A549 (cell line): Measurements from ENCODE around the gene DPEP2. TPM values are rescaled to one million over a fixed set of nuclear protein-coding genes. Genes with fewer than 3 reads are reported as not detected.
A peak's percentile ranks its signal among the peaks of the same experiment; 100 is the strongest.

Experiments
- ATAC-seq, 2 experiments: fragments of 200-7000 bp in 1 of 2; fragments of >200 bp in 1 of 2; cut with Nextera tagmentation in 1 of 2; cut with Tn5 transposase in 1 of 2; 3 replicates each; pipeline versions ENCODE4 v1.8.0 to v1.9.1; 2018 to 2020; ENCODE audit warnings: mild to moderate bottlenecking in 1 of 2, moderate library complexity in 1 of 2
- CTCF ChIA-PET: fragments of 300-600 bp; sonication (Branson Sonifier 250); formaldehyde crosslinking; extraction: SDS; loops from one replicate; lab custom pipeline; 2021; ENCODE audit warnings: antibody characterized with exemption, inconsistent platforms; lab: Yijun Ruan, JAX
- POLR2A ChIA-PET: fragments of 350-600 bp; formaldehyde crosslinking; extraction: SDS; loops from one replicate; lab custom pipeline; 2021; ENCODE audit warnings: antibody characterized with exemption, inconsistent platforms; lab: Yijun Ruan, JAX
- DNase-seq, 2 experiments: peaks; one replicate each; pipeline versions ENCODE4 v3.0.0 to v3.0.0-alpha.2; 2011 to 2016; ENCODE audit warnings: low read depth in 1 of 2, low spot score in 1 of 2
- FAIRE-seq: peaks from 2 replicates; lab custom pipeline; 2011; peaks lifted over from hg19 to GRCh38; lab: Jason Lieb, UNC
- H3K27ac ChIP-seq, 2 experiments: fragments of >200 bp; sonication (Bioruptor Twin); formaldehyde crosslinking; 3 replicates each; pipeline ENCODE4 v1.5.1; 2016 to 2017
- H3K4me1 ChIP-seq: fragments of >200 bp; sonication (Bioruptor Twin); formaldehyde crosslinking; 3 replicates; pipeline ENCODE4 v1.6.1; 2016
- H3K4me2 ChIP-seq: fragments of >200 bp; sonication (Bioruptor Twin); formaldehyde crosslinking; 3 replicates; pipeline ENCODE4 v1.6.1; 2016
- H3K4me3 ChIP-seq: fragments of >200 bp; sonication (Bioruptor Twin); formaldehyde crosslinking; 3 replicates; pipeline ENCODE4 v1.5.1; 2016
- H3K9me3 ChIP-seq: fragments of >200 bp; sonication (Bioruptor Twin); formaldehyde crosslinking; 3 replicates; pipeline ENCODE4 v1.6.1; 2016
- BHLHE40 ChIP-seq: IDR thresholded peaks from 2 replicates; pipeline ENCODE4 v1.6.1; 2012; ENCODE audit warnings: low read depth, low read length, inconsistent platforms
- CBX8 ChIP-seq: fragments of 200-600 bp; sonication (generic); IDR thresholded peaks from 2 replicates; pipeline ENCODE4 v1.6.1; 2016
- CEBPB ChIP-seq, 2 experiments: fragments of >200 bp in 1 of 2; sonication (Bioruptor Twin) in 1 of 2; formaldehyde crosslinking in 1 of 2; IDR thresholded peaks; 2 replicates each; pipeline ENCODE4 v1.6.1; 2012 to 2016
- EHF ChIP-seq: fragments of 250-450 bp; sonication (Bioruptor Pico); IDR thresholded peaks from 2 replicates; pipeline ENCODE4 v1.5.0; 2020; ENCODE audit warnings: mild to moderate bottlenecking
- ESRRA ChIP-seq: fragments of 150-350 bp; IDR thresholded peaks from 2 replicates; pipeline ENCODE4 v1.6.1; 2014; ENCODE audit warnings: mild to moderate bottlenecking, low read length, borderline replicate concordance
- FOSB ChIP-seq: fragments of 250-450 bp; sonication (Bioruptor Pico); IDR thresholded peaks from 2 replicates; pipeline ENCODE4 v1.5.0; 2020; ENCODE audit warnings: mild to moderate bottlenecking, moderate library complexity
- FOSL2 ChIP-seq, 2 experiments: fragments of 450-650 bp in 1 of 2; fragments of >200 bp in 1 of 2; sonication (Bioruptor Twin) in 1 of 2; formaldehyde crosslinking; IDR thresholded peaks; 2 replicates each; pipeline versions ENCODE4 v1.5.0 to v1.6.1; 2016 to 2020; ENCODE audit warnings: mild to moderate bottlenecking in 1 of 2, moderate library complexity in 1 of 2
- GATA3 ChIP-seq: IDR thresholded peaks from 2 replicates; pipeline ENCODE4 v1.6.1; 2012; ENCODE audit warnings: borderline replicate concordance
- HDAC2 ChIP-seq: fragments of 200-600 bp; sonication (generic); IDR thresholded peaks from 2 replicates; pipeline ENCODE4 v1.6.1; 2016
- HEYL ChIP-seq: fragments of 250-450 bp; sonication (Bioruptor Pico); IDR thresholded peaks from 2 replicates; pipeline ENCODE4 v1.8.0; 2021; ENCODE audit warnings: mild to moderate bottlenecking, moderate library complexity
- HOXA7 ChIP-seq: fragments of 250-450 bp; sonication (Bioruptor Pico); IDR thresholded peaks from 2 replicates; pipeline ENCODE4 v1.5.0; 2020; ENCODE audit warnings: mild to moderate bottlenecking, moderate library complexity
- HOXB13 ChIP-seq: fragments of 250-450 bp; sonication (Bioruptor Pico); IDR thresholded peaks from 2 replicates; pipeline ENCODE4 v1.5.0; 2020; ENCODE audit warnings: low read depth, mild to moderate bottlenecking, moderate library complexity
- JUNB ChIP-seq: fragments of >200 bp; sonication (Bioruptor Twin); formaldehyde crosslinking; IDR thresholded peaks from 2 replicates; pipeline ENCODE4 v1.6.1; 2016
- KDM1A ChIP-seq: fragments of 200-600 bp; sonication (generic); IDR thresholded peaks from 2 replicates; pipeline ENCODE4 v1.6.1; 2016; ENCODE audit warnings: low read depth, mild to moderate bottlenecking
- KDM5A ChIP-seq: fragments of 200-600 bp; sonication (generic); IDR thresholded peaks from 2 replicates; pipeline ENCODE4 v1.6.1; 2016; ENCODE audit warnings: antibody characterized with exemption, mild to moderate bottlenecking
- MAFK ChIP-seq: fragments of 450-650 bp; IDR thresholded peaks from 2 replicates; pipeline ENCODE4 v1.6.1; 2014; ENCODE audit not compliant: partially characterized antibody
- NFE2L2 ChIP-seq: fragments of 150-350 bp; conservative IDR thresholded peaks from 2 replicates; pipeline ENCODE4 v1.6.1; 2014; ENCODE audit warnings: low read length
- NR3C1 ChIP-seq: fragments of >200 bp; sonication (Bioruptor Twin); formaldehyde crosslinking; IDR thresholded peaks from 3 replicates; pipeline ENCODE4 v1.6.1; 2017
- RAD21 ChIP-seq, 2 experiments: fragments of >200 bp in 1 of 2; sonication (Bioruptor Twin) in 1 of 2; formaldehyde crosslinking in 1 of 2; IDR thresholded peaks in 1 of 2; conservative IDR thresholded peaks in 1 of 2; 2 replicates in 1 of 2; 3 replicates in 1 of 2; pipeline ENCODE4 v1.6.1; 2012 to 2018; ENCODE audit warnings: inconsistent platforms in 1 of 2
- RARB ChIP-seq: fragments of 250-450 bp; sonication (Bioruptor Pico); IDR thresholded peaks from 2 replicates; pipeline ENCODE4 v1.8.0; 2021; ENCODE audit warnings: mild to moderate bottlenecking, moderate library complexity
- RCOR1 ChIP-seq: fragments of 150-350 bp; IDR thresholded peaks from 2 replicates; pipeline ENCODE4 v1.6.1; 2014; ENCODE audit warnings: antibody characterized with exemption, low read length, low read depth
- SREBF2 ChIP-seq: fragments of 450-650 bp; IDR thresholded peaks from 2 replicates; pipeline ENCODE4 v1.6.1; 2014; ENCODE audit warnings: mild to moderate bottlenecking, moderate library complexity
- ZC3H11A ChIP-seq: fragments of 450-650 bp; IDR thresholded peaks from 2 replicates; pipeline ENCODE4 v1.6.1; 2014; ENCODE audit warnings: antibody characterized with exemption, mild to moderate bottlenecking
- ZSCAN20 ChIP-seq: fragments of 250-450 bp; sonication (Bioruptor Pico); IDR thresholded peaks from 2 replicates; pipeline ENCODE4 v1.8.0; 2022; ENCODE audit warnings: mild to moderate bottlenecking, moderate library complexity
- WGBS: methylation state at CpG from one replicate; pipeline ENCODE4 v1.1.6; 2017; ENCODE audit errors: missing lambda C conversion rate; 5-methylcytosine and 5-hydroxymethylcytosine counted together
- polyA plus RNA-seq, 4 experiments: library from polyadenylated mRNA; depleted of rRNA in 3 of 4; stranded (reverse); fragments of >200 nt; fragmentation: RNase III in 1 of 4; extraction: RNeasy Plus Mini Kit Qiagen cat#74134 plus additional on column Dnase treatment in 1 of 4; gene quantifications; 2 replicates in 3 of 4; 3 replicates in 1 of 4; pipeline ENCODE4 v1.2.3, GENCODE V29; 2011 to 2017
- TF ChIP-seq, protein P1 (sequence below): IDR thresholded peaks from 2 replicates; pipeline ENCODE4 v1.6.1; 2012
- TF ChIP-seq, protein P2 (sequence below): fragments of >200 bp; sonication (Bioruptor Twin); formaldehyde crosslinking; IDR thresholded peaks from 3 replicates; pipeline ENCODE4 v1.5.1; 2016
- TF ChIP-seq, protein P3 (sequence below): fragments of 250-450 bp; sonication (Bioruptor Pico); IDR thresholded peaks from 2 replicates; pipeline ENCODE4 v1.5.0; 2021; ENCODE audit warnings: mild to moderate bottlenecking, moderate library complexity, borderline replicate concordance
- TF ChIP-seq, protein P4 (sequence below): fragments of 250-450 bp; sonication (Bioruptor Pico); IDR thresholded peaks from 2 replicates; pipeline ENCODE4 v1.5.0; 2020; ENCODE audit warnings: low read depth, mild to moderate bottlenecking, moderate library complexity
- TF ChIP-seq, protein P5 (sequence below): fragments of 150-350 bp; IDR thresholded peaks from 2 replicates; pipeline ENCODE4 v1.6.1; 2014; ENCODE audit warnings: low read depth, mild to moderate bottlenecking, low read length
- TF ChIP-seq, protein P6 (sequence below): IDR thresholded peaks from 2 replicates; pipeline ENCODE4 v1.6.1; 2012

Gene DPEP2
- polyA plus RNA-seq, 2 of the 4 experiments (the other 2 are of a cell fraction), result not detected

DNA sequence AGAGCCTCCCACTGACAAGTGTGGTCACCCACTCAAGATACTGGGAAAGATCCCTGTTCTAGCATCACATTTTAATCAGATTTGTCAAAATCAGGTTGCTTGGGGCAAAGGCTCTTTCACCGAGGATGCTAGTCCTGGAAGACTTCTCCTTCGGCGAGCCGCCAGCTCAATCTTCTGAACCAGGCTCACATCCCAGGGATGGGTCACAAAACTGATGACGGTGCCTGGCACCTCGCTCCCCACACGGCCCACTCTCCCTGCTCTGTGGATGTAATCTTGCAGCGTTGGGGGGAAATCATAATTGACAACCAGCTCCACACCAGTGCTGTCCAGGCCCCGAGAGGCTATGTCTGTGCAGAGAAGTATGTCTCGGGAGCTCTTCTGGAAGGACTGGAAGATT lies 22.2 kb upstream of the DPEP2 start:
- DNase-seq, result no peak
- 93% methylated on average over 8 of the region's 10 CpGs for WGBS
- no peak overlapping the region for H3K27ac ChIP-seq
- POLR2A ChIA-PET, result interaction anchor here (2.4 kb wide), 1 partner anchor 19 kb away, joined by 6 read pairs; no protein-coding TSS in a partner anchor
- H3K4me2 ChIP-seq, result peak overlapping the region; percentile 100
- H3K4me1 ChIP-seq, result peaks cover 19% of the 10 kb centered on the region
- no peak overlapping the region; the same call in 2 of the 3 replicates for H3K4me3 ChIP-seq
- TF ChIP-seq FOSB, result no peak
- TF ChIP-seq EHF (CRISPR knock-in tag), result no peak
- no peak for TF ChIP-seq HDAC2
- TF ChIP-seq CEBPB (IDR thresholded peaks at IDR 0.05), result no peak
- TF ChIP-seq, protein P1, sequence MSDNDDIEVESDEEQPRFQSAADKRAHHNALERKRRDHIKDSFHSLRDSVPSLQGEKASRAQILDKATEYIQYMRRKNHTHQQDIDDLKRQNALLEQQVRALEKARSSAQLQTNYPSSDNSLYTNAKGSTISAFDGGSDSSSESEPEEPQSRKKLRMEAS, result no peak
- TF ChIP-seq ESRRA, result no peak
- no peak for TF ChIP-seq GATA3
- TF ChIP-seq, protein P2, sequence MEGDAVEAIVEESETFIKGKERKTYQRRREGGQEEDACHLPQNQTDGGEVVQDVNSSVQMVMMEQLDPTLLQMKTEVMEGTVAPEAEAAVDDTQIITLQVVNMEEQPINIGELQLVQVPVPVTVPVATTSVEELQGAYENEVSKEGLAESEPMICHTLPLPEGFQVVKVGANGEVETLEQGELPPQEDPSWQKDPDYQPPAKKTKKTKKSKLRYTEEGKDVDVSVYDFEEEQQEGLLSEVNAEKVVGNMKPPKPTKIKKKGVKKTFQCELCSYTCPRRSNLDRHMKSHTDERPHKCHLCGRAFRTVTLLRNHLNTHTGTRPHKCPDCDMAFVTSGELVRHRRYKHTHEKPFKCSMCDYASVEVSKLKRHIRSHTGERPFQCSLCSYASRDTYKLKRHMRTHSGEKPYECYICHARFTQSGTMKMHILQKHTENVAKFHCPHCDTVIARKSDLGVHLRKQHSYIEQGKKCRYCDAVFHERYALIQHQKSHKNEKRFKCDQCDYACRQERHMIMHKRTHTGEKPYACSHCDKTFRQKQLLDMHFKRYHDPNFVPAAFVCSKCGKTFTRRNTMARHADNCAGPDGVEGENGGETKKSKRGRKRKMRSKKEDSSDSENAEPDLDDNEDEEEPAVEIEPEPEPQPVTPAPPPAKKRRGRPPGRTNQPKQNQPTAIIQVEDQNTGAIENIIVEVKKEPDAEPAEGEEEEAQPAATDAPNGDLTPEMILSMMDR, result no peak
- TF ChIP-seq, protein P3, sequence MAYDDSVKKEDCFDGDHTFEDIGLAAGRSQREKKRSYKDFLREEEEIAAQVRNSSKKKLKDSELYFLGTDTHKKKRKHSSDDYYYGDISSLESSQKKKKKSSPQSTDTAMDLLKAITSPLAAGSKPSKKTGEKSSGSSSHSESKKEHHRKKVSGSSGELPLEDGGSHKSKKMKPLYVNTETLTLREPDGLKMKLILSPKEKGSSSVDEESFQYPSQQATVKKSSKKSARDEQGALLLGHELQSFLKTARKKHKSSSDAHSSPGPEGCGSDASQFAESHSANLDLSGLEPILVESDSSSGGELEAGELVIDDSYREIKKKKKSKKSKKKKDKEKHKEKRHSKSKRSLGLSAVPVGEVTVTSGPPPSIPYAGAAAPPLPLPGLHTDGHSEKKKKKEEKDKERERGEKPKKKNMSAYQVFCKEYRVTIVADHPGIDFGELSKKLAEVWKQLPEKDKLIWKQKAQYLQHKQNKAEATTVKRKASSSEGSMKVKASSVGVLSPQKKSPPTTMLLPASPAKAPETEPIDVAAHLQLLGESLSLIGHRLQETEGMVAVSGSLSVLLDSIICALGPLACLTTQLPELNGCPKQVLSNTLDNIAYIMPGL (CRISPR knock-in tag), result no peak
- TF ChIP-seq HOXB13 (CRISPR knock-in tag), result no peak
- TF ChIP-seq CBX8, result no peak
- TF ChIP-seq, all 56 proteins: peak for 0
- CTCF ChIA-PET, result interaction anchor here (3.6 kb wide), 1 partner anchor 19 kb away, joined by 18 read pairs; no protein-coding TSS in a partner anchor
- no peak for FAIRE-seq
- ATAC-seq, result no peak
- no peaks in the 10 kb centered on the region for H3K9me3 ChIP-seq

DNA sequence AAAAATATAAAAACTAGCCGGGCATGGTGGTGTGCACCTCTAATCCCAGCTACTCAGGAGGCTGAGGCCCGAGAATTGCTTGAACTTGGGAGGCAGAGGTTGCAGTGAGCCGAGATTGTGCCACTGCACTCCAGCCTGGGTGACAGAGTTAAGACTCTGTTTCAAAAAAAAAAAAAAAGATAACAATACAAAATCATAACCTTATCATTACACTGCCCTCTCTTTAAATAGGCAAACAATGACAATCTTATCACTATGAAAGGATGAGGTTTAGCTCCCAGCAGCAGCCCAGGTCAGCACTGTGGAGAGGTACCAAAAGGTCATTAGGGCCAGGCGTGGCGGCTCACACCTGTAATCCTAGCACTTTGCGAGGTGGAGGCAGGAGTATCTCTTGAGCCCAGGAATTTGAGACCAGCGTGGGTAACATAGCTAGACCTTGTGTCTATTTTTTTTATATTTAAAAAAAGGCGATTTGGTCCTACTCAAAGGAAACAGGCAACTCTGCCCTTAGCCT lies 19.9 kb upstream of the DPEP2 start:
- 72% methylated on average over 8 of the region's 8 CpGs for WGBS
- ATAC-seq, result no peak
- CTCF ChIA-PET, result interaction anchor here (0.6 to 1.6 kb wide), 4 partner anchors 12 to 106 kb away, joined by 3 to 5 read pairs (median 3); no protein-coding TSS in a partner anchor

DNA sequence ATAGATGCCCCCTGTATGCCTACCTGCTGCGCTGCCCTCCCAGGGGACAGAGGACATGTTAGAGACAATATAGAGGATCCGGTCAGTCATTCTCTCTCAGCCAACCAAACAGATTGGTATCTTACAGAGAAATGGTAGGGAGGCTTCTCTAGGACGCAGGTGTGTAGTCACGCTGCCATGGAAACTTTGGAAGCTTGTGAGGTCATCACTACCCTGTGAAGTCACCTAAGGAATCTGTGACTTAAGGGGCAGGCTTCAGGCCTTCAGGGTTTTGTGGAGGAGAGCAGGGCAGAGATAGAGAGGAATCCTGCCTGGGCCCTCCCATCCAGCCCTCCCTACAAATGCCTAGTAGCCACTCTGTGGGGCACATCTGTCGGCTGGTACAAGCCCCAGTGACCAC lies 16.4 kb upstream of the DPEP2 start, which contains the start of gene DPEP2NB:
DPEP2NB (minus strand) TSS at position 231 of the 400 bp plus-strand sequence; CDS start at position 90, 141 bp downstream.
- DNase-seq (no peak), ATAC-seq (peak; percentile 37 to 42; a peak in 4 of 6 replicates), FAIRE-seq (no peak)
- H3K9me3 ChIP-seq, result no peaks in the 10 kb centered on the region
- ChIA-PET CTCF (interaction anchor here (1.7 to 2.0 kb wide), 2 partner anchors 25 kb away, joined by 4 to 6 read pairs; no protein-coding TSS in a partner anchor), POLR2A (no interaction called here)
- no peak within 1 kb of the TSS for H3K4me3 ChIP-seq
- no peak within 1 kb of the TSS for H3K4me2 ChIP-seq
- H3K4me1 ChIP-seq, result no peaks in the 10 kb centered on the region
- no peak within 1 kb of the TSS for H3K27ac ChIP-seq
- WGBS, result 69% methylated on average over 5 of the region's 5 CpGs
- TF ChIP-seq FOSL2 (IDR thresholded peaks at IDR 0.05) (no peak), FOSL2 (CRISPR knock-in tag; IDR thresholded peaks at IDR 0.05) (no peak), SREBF2 (no peak), KDM5A (no peak), JUNB (no peak), RCOR1 (no peak), FOSB (no peak), RARB (no peak), NFE2L2 (no peak), CEBPB (IDR thresholded peaks at IDR 0.05) (no peak), MAFK (no peak), RAD21 (conservative IDR thresholded peaks at IDR 0.05 in 1 of 2, IDR thresholded peaks at IDR 0.05 in 1 of 2) (no peak), ZC3H11A (no peak)
- TF ChIP-seq, protein P4, sequence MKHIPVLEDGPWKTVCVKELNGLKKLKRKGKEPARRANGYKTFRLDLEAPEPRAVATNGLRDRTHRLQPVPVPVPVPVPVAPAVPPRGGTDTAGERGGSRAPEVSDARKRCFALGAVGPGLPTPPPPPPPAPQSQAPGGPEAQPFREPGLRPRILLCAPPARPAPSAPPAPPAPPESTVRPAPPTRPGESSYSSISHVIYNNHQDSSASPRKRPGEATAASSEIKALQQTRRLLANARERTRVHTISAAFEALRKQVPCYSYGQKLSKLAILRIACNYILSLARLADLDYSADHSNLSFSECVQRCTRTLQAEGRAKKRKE, result no peak
- TF ChIP-seq, protein P5, sequence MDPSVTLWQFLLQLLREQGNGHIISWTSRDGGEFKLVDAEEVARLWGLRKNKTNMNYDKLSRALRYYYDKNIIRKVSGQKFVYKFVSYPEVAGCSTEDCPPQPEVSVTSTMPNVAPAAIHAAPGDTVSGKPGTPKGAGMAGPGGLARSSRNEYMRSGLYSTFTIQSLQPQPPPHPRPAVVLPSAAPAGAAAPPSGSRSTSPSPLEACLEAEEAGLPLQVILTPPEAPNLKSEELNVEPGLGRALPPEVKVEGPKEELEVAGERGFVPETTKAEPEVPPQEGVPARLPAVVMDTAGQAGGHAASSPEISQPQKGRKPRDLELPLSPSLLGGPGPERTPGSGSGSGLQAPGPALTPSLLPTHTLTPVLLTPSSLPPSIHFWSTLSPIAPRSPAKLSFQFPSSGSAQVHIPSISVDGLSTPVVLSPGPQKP, result no peak

More for the DNA sequence above, 19.9 kb upstream of the DPEP2 start:
- Histone ChIP-seq H3K27ac (no peak overlapping the region), H3K4me3 (no peak overlapping the region), H3K4me2 (no peak overlapping the region), H3K9me3 (no peaks in the 10 kb centered on the region), H3K4me1 (peaks cover 15% of the 10 kb centered on the region)
- FAIRE-seq (no peak), DNase-seq (no peak)
- POLR2A ChIA-PET, result no interaction called here
- no peak for TF ChIP-seq NR3C1
- TF ChIP-seq KDM5A, result no peak
- TF ChIP-seq BHLHE40, result no peak
- TF ChIP-seq ZSCAN20 (CRISPR knock-in tag), result no peak
- TF ChIP-seq, protein P6, sequence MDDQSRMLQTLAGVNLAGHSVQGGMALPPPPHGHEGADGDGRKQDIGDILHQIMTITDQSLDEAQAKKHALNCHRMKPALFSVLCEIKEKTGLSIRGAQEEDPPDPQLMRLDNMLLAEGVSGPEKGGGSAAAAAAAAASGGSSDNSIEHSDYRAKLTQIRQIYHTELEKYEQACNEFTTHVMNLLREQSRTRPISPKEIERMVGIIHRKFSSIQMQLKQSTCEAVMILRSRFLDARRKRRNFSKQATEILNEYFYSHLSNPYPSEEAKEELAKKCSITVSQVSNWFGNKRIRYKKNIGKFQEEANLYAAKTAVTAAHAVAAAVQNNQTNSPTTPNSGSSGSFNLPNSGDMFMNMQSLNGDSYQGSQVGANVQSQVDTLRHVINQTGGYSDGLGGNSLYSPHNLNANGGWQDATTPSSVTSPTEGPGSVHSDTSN, result no peak
- TF ChIP-seq KDM1A, result no peak
- no peak for TF ChIP-seq HEYL (CRISPR knock-in tag)
- no peak for TF ChIP-seq FOSL2 (IDR thresholded peaks at IDR 0.05)
- no peak for TF ChIP-seq FOSL2 (CRISPR knock-in tag; IDR thresholded peaks at IDR 0.05)
- no peak for TF ChIP-seq HDAC2
- TF ChIP-seq HOXA7 (CRISPR knock-in tag), result no peak
